Nephron progenitor cell (in vitro differentiated cells): Measurements from ENCODE around the gene THUMPD2.

Experiments
- DNase-seq: peaks from one replicate; pipeline ENCODE4 v3.0.0; 2021
- H3K27ac Mint-ChIP-seq: 2 replicates; pipeline ENCODE4 v1.8.0; 2021; ENCODE audit warnings: mild to moderate bottlenecking, moderate library complexity, mixed read lengths
- H3K27me3 Mint-ChIP-seq: 2 replicates; pipeline ENCODE4 v1.8.0; 2021; ENCODE audit warnings: mild to moderate bottlenecking, low read depth, mixed read lengths; ENCODE audit not compliant: poor library complexity
- H3K36me3 Mint-ChIP-seq: 2 replicates; pipeline ENCODE4 v1.8.0; 2021; ENCODE audit warnings: low read depth, mixed read lengths
- H3K4me1 Mint-ChIP-seq: 2 replicates; pipeline ENCODE4 v1.8.0; 2021; ENCODE audit warnings: mixed read lengths
- H3K4me3 Mint-ChIP-seq: 2 replicates; pipeline ENCODE4 v1.8.0; 2021; ENCODE audit warnings: mild to moderate bottlenecking, moderate library complexity, mixed read lengths
- H3K9me3 Mint-ChIP-seq: 2 replicates; pipeline ENCODE4 v1.8.0; 2021; ENCODE audit warnings: mild to moderate bottlenecking, moderate library complexity, mixed read lengths
- TF ChIP-seq, protein P1 (sequence below): fragments of 200-600 bp; sonication (generic); IDR thresholded peaks from 2 replicates; pipeline ENCODE4 v1.5.0; 2021; ENCODE audit warnings: antibody characterized with exemption

THUMPD2 gene

DNA sequence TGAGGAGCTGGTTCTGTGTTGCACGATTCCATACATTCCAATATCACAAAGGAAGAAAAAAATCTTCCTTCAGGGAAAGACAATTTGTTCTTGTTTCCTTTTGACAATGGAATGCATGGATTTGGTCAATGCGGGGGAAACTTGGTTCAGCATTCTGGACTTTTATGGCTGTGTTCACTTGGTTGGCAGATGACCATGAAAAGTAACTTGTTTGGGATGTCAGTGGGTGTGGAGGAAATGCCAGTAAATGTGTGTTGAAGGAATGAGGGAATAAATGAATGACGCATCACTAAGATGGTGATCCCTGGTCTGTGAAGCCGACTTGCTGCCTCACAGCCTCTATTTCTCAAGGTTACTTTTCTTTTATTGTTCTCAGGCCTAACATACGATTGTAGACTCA, 53.7 kb downstream of the THUMPD2 start:
- no peak overlapping the region for H3K27ac Mint-ChIP-seq
- no peaks in the 10 kb centered on the region for H3K27me3 Mint-ChIP-seq
- no peak overlapping the region for H3K4me3 Mint-ChIP-seq
- H3K4me1 Mint-ChIP-seq = peaks cover 22% of the 10 kb centered on the region
- H3K9me3 Mint-ChIP-seq = no peaks in the 10 kb centered on the region
- peaks cover 4% of the 10 kb centered on the region for H3K36me3 Mint-ChIP-seq
- DNase-seq = no peak
- TF ChIP-seq, protein P1, sequence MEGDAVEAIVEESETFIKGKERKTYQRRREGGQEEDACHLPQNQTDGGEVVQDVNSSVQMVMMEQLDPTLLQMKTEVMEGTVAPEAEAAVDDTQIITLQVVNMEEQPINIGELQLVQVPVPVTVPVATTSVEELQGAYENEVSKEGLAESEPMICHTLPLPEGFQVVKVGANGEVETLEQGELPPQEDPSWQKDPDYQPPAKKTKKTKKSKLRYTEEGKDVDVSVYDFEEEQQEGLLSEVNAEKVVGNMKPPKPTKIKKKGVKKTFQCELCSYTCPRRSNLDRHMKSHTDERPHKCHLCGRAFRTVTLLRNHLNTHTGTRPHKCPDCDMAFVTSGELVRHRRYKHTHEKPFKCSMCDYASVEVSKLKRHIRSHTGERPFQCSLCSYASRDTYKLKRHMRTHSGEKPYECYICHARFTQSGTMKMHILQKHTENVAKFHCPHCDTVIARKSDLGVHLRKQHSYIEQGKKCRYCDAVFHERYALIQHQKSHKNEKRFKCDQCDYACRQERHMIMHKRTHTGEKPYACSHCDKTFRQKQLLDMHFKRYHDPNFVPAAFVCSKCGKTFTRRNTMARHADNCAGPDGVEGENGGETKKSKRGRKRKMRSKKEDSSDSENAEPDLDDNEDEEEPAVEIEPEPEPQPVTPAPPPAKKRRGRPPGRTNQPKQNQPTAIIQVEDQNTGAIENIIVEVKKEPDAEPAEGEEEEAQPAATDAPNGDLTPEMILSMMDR = no peak

DNA sequence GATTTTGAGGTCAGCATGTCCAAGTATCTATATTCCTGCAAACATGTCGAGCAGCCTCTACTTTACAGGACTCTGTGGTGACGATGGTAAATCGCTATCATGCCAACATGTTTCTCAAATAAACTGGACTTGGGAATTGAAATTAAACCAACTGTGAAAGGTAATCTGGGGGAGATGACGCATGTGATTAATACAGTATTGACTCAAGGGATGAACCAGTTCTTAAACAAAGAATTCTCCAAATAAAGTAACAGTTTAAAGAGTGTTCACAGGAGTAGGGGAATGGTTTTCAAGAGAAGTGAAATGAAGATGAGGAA, 54.3 kb downstream of the THUMPD2 start:
- Mint-ChIP-seq H3K36me3 (peaks cover 4% of the 10 kb centered on the region), H3K9me3 (no peaks in the 10 kb centered on the region), H3K27ac (no peak overlapping the region), H3K4me1 (peaks cover 22% of the 10 kb centered on the region), H3K4me3 (no peak overlapping the region), H3K27me3 (no peaks in the 10 kb centered on the region)
- no peak for DNase-seq
- TF ChIP-seq, protein P1 = no peak

DNA sequence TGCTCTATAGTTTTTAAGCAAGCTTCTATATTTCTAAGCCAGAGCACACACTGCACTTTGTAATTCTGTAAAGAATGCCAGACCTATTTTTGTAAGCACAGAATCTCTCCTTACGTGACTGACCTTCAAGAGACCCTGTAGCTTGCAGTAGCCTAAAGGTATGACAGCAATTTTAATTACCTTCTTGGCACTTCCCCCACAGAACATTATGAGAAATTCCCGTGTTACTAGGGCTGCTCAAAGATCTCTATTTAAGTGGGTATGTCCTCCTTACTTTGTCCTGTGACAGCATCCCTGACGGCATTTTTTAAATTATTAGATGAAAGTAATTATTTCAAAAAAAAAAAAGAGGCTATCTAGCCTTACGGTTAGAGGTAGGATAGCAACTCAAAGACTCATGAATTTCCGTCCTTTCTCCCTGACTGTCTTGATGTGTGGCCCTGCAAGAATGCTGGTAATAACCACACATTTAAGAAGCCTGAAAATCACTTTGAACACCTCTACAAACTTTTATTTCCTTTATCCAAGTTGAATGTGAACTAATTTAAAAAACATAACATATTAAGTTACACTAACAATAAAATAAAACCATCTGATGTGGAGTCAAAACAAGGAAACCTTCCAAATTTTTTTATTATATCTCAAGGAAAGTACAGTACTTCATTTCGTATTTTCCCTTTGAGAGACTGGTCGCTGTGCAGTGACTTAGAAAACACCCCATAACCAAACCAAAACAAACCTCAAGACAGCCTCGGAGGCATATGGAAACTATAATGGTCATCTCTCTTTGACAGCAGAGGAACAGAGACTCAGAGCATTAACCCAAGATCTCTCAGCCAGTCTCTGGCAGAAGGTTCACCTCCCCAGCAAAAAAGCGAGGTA, 54.9 kb downstream of the THUMPD2 start:
- TF ChIP-seq, protein P1 = no peak
- peaks cover 4% of the 10 kb centered on the region for H3K36me3 Mint-ChIP-seq
- H3K4me3 Mint-ChIP-seq = no peak overlapping the region
- peak overlapping the region; percentile 11 for H3K27ac Mint-ChIP-seq
- H3K27me3 Mint-ChIP-seq = no peaks in the 10 kb centered on the region
- no peak for DNase-seq
- H3K4me1 Mint-ChIP-seq = peaks cover 22% of the 10 kb centered on the region
- H3K9me3 Mint-ChIP-seq = no peaks in the 10 kb centered on the region

DNA sequence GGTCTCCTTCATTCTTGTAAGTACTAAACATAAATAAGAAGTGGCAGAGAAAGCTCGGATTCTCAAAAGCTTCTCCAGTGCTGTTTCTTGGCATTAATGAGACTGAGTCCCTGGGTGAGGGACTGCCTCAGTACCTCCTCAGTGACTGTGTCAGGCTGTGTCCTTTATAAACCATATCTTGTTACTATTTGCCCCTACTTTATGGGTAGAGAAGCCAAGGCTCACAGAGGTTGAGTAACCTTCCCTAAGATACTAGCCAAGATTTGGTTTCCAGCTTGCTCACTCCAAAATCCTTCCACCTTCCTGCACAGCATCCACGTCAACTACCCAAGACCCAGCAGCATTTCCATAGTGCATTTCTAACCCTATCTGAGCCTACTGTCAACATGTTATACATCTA, 55.6 kb downstream of the THUMPD2 start:
- DNase-seq = no peak
- peaks cover 4% of the 10 kb centered on the region for H3K36me3 Mint-ChIP-seq
- no peaks in the 10 kb centered on the region for H3K27me3 Mint-ChIP-seq
- H3K4me3 Mint-ChIP-seq = no peak overlapping the region
- H3K9me3 Mint-ChIP-seq = no peaks in the 10 kb centered on the region
- peaks cover 22% of the 10 kb centered on the region for H3K4me1 Mint-ChIP-seq
- TF ChIP-seq, protein P1 = no peak
- peak overlapping the region; percentile 11 for H3K27ac Mint-ChIP-seq

DNA sequence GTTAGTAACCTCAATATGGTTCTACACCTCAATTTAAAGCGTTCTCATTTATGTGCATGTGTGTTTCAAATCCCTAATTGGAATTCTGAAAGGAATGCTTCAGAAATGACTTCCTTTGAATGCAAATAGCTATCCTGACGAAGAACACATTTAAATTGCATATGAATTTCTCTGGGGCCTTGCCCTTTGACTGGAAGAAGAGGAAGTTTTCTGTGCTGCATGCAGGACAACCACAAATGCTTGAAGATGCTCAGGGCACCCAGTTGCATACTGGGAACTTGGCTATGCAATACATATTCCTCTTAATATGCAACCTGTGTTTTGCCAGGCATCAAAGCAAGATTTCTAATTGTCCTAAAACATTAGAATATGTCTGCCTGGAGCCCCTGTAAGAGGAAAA, 58.1 kb downstream of the THUMPD2 start:
- Mint-ChIP-seq H3K27me3 (no peaks in the 10 kb centered on the region), H3K4me3 (no peak overlapping the region), H3K4me1 (peaks cover 22% of the 10 kb centered on the region), H3K36me3 (peaks cover 9% of the 10 kb centered on the region), H3K27ac (no peak overlapping the region), H3K9me3 (no peaks in the 10 kb centered on the region)
- TF ChIP-seq, protein P1 = no peak
- no peak for DNase-seq

DNA sequence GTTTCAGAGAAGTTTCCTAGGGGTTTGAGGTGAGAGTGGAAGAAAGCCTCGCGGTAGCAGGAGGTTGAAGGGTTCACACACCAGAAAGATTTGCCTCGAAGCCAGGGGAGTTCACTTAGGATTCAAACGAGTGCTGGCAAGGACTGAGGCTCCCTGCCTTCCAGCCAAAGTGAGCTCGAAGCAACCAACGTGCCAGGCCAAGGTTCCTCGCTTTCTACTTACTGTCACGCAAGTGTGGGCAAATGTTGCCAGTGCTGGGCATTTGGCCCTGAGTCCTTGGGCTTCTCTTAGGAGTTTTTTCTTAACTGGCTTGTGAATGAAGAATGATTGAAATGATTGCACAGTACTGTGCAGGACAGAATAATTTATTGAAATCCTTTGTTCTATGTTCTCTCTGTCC, 59.7 kb downstream of the THUMPD2 start:
- Mint-ChIP-seq H3K27ac (peak overlapping the region; percentile 60), H3K4me1 (peaks cover 10% of the 10 kb centered on the region), H3K36me3 (peaks cover 9% of the 10 kb centered on the region), H3K27me3 (no peaks in the 10 kb centered on the region), H3K4me3 (no peak overlapping the region), H3K9me3 (no peaks in the 10 kb centered on the region)
- DNase-seq = no peak
- TF ChIP-seq, protein P1 = no peak
